Skeletal muscle tissue (tissue), 4 donors: Measurements from ENCODE around the gene LIG3. TPM values are rescaled to one million over a fixed set of nuclear protein-coding genes. Genes with fewer than 3 reads are reported as not detected.
A peak's percentile ranks its signal among the peaks of the same experiment; 100 is the strongest.
"Not testable (repeated sequence)": the region's sequence is repeated elsewhere in the genome, so short reads cannot be mapped to it uniquely, and the experiment has no call there.

Experiments
- H3K27ac ChIP-seq: one replicate; pipeline ENCODE4 v1.7.0; 2013; ENCODE audit warnings: mild to moderate bottlenecking, low read depth, low read length, inconsistent platforms
- H3K27me3 ChIP-seq, 3 donors: one replicate each; pipeline ENCODE4 v1.7.0; 2013; ENCODE audit warnings: low read length in 3 of 3; ENCODE audit not compliant: control insufficient read depth in 3 of 3, insufficient read depth in 3 of 3
- H3K36me3 ChIP-seq, 3 donors: one replicate each; pipeline ENCODE4 v1.7.0; 2013; ENCODE audit warnings: low read length in 3 of 3; ENCODE audit not compliant: control insufficient read depth in 3 of 3, insufficient read depth in 3 of 3
- H3K4me1 ChIP-seq, 3 donors: one replicate each; pipeline ENCODE4 v1.7.0; 2013; ENCODE audit warnings: low read length in 3 of 3, mild to moderate bottlenecking in 3 of 3; ENCODE audit not compliant: control insufficient read depth in 3 of 3, insufficient read depth in 3 of 3
- H3K4me3 ChIP-seq, 3 donors: one replicate each; pipeline ENCODE4 v1.7.0; 2013; ENCODE audit warnings: low read length in 3 of 3
- H3K9ac ChIP-seq, 3 donors: one replicate each; pipeline ENCODE4 v1.7.0; 2013; ENCODE audit warnings: low read length in 3 of 3, mild to moderate bottlenecking in 3 of 3, moderate library complexity in 2 of 3, low read depth in 1 of 3
- H3K9me3 ChIP-seq, 3 donors: one replicate each; pipeline ENCODE4 v1.7.0; 2013; ENCODE audit warnings: low read length in 3 of 3; ENCODE audit not compliant: control insufficient read depth in 3 of 3
- total RNA-seq: library from RNA; depleted of rRNA; stranded (reverse); fragments of >200 nt; gene quantifications from one replicate; pipeline ENCODE4 v1.2.3, GENCODE V29; 2014
- donor health status: Osteomylitis.

Gene LIG3
- total RNA-seq, 1 donor from 2014 or later, result 36.5 TPM

DNA sequence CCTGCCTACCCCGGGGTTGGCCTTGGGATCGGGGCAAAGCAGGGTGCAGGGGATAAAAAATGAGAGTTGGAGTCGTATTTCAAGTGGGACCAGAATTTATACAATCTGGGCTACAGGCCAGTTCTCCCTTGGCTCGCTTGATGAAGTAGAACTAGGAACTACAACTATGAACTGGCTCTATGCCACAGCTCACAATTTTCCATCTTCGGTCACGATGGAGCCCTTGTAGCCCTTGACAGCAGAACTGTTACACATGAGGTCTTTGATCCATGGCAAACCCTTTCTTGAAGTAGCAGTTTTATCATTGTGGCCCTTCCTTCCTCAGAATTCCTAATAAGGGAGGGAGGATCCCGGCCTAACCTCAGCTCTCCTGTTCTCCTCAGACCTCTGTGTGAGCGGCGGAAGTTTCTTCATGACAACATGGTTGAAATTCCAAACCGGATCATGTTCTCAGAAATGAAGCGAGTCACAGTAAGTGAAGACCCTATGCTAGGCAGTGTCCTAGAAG is 17.1 kb downstream of the LIG3 start:
- H3K27ac ChIP-seq, result peak overlapping the region; percentile 43
- H3K4me1 ChIP-seq, result peaks cover 8 to 17% (median 13%) of the 10 kb centered on the region in 3 donors
- no peaks in the 10 kb centered on the region for H3K9me3 ChIP-seq
- peak overlapping the region in 1 of 3 donors; percentile 47 for H3K9ac ChIP-seq
- H3K27me3 ChIP-seq, result no peaks in the 10 kb centered on the region
- H3K36me3 ChIP-seq, result peaks cover 71 to 84% (median 73%) of the 10 kb centered on the region in 3 donors
- no peak overlapping the region for H3K4me3 ChIP-seq

DNA sequence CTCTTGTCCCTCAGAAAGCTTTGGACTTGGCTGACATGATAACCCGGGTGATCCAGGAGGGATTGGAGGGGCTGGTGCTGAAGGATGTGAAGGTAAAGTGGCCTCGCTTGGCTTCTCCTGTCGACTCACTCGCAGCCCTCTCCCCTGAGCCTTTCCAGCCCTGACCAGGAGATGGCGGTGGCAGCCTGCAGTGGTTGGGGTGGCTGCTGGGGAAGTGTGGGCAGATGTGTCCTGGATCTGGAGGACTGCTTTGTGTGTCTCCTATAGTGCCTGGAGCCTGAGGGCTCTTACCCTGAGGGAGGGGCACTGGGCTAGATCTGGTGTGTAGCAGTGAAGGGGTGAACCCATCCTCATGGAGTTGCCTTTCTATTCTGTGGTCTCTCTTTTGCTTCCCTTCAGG is 17.9 kb downstream of the LIG3 start:
- H3K36me3 ChIP-seq, result peaks cover 71 to 84% (median 73%) of the 10 kb centered on the region in 3 donors
- peak overlapping the region; percentile 43 for H3K27ac ChIP-seq
- H3K4me1 ChIP-seq, result peaks cover 8 to 17% (median 13%) of the 10 kb centered on the region in 3 donors
- peak overlapping the region in 1 of 3 donors; percentile 47 for H3K9ac ChIP-seq
- H3K27me3 ChIP-seq, result no peaks in the 10 kb centered on the region
- H3K9me3 ChIP-seq, result no peaks in the 10 kb centered on the region
- no peak overlapping the region for H3K4me3 ChIP-seq

DNA sequence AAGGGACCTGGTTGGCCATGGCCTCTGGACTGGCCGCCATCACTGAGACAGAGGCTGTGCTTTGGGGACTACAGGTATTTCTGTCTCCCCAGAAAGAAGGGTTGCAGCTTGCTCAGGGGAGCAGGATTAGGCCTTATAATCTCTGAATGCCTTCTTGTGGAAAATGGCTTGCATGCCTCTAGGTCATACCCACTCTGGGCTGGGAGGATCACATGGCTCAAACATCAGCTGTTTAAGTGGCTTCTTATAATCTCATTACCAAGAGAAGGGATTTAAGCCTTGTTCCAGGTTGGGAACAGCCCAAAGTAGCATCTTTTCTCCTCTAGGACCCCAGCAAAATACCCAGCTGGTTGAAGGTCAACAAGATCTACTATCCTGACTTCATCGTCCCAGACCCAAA is 19.1 kb downstream of the LIG3 start:
- Histone ChIP-seq H3K27me3 (no peaks in the 10 kb centered on the region), H3K4me3 (no peak overlapping the region), H3K9ac (no peak overlapping the region), H3K9me3 (no peaks in the 10 kb centered on the region), H3K4me1 (peaks cover 8 to 17% (median 13%) of the 10 kb centered on the region in 3 donors), H3K36me3 (peaks cover 66 to 81% (median 78%) of the 10 kb centered on the region in 3 donors), H3K27ac (no peak overlapping the region)

GRCh38 chr17:35000965-35001364 is 20.7 kb downstream of the LIG3 start:
- not testable (repeated sequence) for H3K27me3 ChIP-seq, H3K27ac ChIP-seq, H3K4me3 ChIP-seq, H3K9me3 ChIP-seq, H3K9ac ChIP-seq
- peaks cover 8 to 17% (median 13%) of the 10 kb centered on the region in 3 donors for H3K4me1 ChIP-seq
- peaks cover 56 to 74% (median 66%) of the 10 kb centered on the region in 3 donors for H3K36me3 ChIP-seq

GRCh38 chr17:35001549-35001948 is 21.2 kb downstream of the LIG3 start:
- H3K9me3 ChIP-seq, result no peaks in the 10 kb centered on the region
- peaks cover 51 to 78% (median 61%) of the 10 kb centered on the region in 3 donors for H3K36me3 ChIP-seq
- H3K9ac ChIP-seq, result no peak overlapping the region

GRCh38 chr17:35002876-35003551 is 22.7 kb downstream of the LIG3 start:
- no peaks in the 10 kb centered on the region for H3K27me3 ChIP-seq
- H3K9me3 ChIP-seq, result no peaks in the 10 kb centered on the region
- H3K27ac ChIP-seq, result no peak overlapping the region
- peaks cover 0 to 6% (median 3%) of the 10 kb centered on the region in 3 donors for H3K4me1 ChIP-seq
- H3K36me3 ChIP-seq, result peaks cover 52 to 74% (median 55%) of the 10 kb centered on the region in 3 donors
- H3K4me3 ChIP-seq, result no peak overlapping the region
- no peak overlapping the region for H3K9ac ChIP-seq

More at GRCh38 chr17:35001549-35001948, 21.2 kb downstream of the LIG3 start:
- Histone ChIP-seq H3K4me3 (no peak overlapping the region), H3K27ac (no peak overlapping the region), H3K4me1 (peaks cover 8 to 17% (median 13%) of the 10 kb centered on the region in 3 donors), H3K27me3 (no peaks in the 10 kb centered on the region)

GRCh38 chr17:35003778-35004177 is 23.5 kb downstream of the LIG3 start:
- Histone ChIP-seq H3K9me3 (no peaks in the 10 kb centered on the region), H3K36me3 (peaks cover 45 to 67% (median 51%) of the 10 kb centered on the region in 3 donors), H3K4me3 (no peak overlapping the region), H3K27me3 (no peaks in the 10 kb centered on the region), H3K4me1 (no peaks in the 10 kb centered on the region), H3K27ac (no peak overlapping the region), H3K9ac (no peak overlapping the region)

DNA sequence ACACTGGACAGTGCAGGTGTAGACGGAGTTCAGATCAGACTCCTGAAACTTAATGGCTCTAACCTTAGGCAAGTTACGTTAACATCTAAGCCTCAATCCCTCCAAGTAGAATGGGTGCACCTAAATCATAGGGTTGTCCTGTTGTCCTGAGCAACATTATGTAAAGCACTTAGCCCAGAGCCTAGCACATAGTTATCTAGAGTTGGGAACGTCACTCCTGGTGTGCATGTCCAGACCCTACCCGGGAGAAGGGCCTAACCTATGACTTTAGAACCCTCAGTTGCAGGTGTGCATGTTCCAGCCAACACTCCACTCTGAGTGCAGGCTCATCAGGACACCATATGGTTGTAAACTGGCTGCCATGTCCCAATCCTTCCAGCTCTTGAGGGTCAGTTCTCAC is 26.0 kb downstream of the LIG3 start:
- Histone ChIP-seq H3K4me1 (no peaks in the 10 kb centered on the region), H3K27me3 (no peaks in the 10 kb centered on the region), H3K9ac (no peak overlapping the region), H3K27ac (no peak overlapping the region), H3K36me3 (peaks cover 36 to 60% (median 36%) of the 10 kb centered on the region in 3 donors), H3K4me3 (no peak overlapping the region), H3K9me3 (no peaks in the 10 kb centered on the region)

GRCh38 chr17:35006961-35007360 is 26.6 kb downstream of the LIG3 start:
- Histone ChIP-seq H3K4me3 (no peak overlapping the region), H3K36me3 (peaks cover 32 to 58% (median 34%) of the 10 kb centered on the region in 3 donors), H3K9me3 (no peaks in the 10 kb centered on the region), H3K4me1 (peaks cover 2 to 6% (median 5%) of the 10 kb centered on the region in 3 donors), H3K27ac (no peak overlapping the region), H3K9ac (no peak overlapping the region), H3K27me3 (no peaks in the 10 kb centered on the region)

GRCh38 chr17:35010093-35010492 is 29.8 kb downstream of the LIG3 start:
- Histone ChIP-seq H3K27ac (no peak overlapping the region), H3K9me3 (no peaks in the 10 kb centered on the region), H3K4me1 (peaks cover 2 to 15% (median 8%) of the 10 kb centered on the region in 3 donors), H3K9ac (no peak overlapping the region), H3K27me3 (no peaks in the 10 kb centered on the region), H3K4me3 (no peak overlapping the region), H3K36me3 (peaks cover 21 to 28% (median 21%) of the 10 kb centered on the region in 3 donors)
